Rectal smooth muscle tissue (tissue), 1 donor: ENCODE measurements around the gene ZNF107.

ENCODE experiments used
- H3K27ac ChIP-seq: one replicate; pipeline ENCODE4 v1.7.0; 2013; ENCODE audit warnings: low read depth, low read length, inconsistent platforms
- H3K27me3 ChIP-seq: one replicate; pipeline ENCODE4 v1.7.0; 2013; ENCODE audit warnings: low read length; ENCODE audit not compliant: control insufficient read depth, insufficient read depth
- H3K36me3 ChIP-seq: one replicate; pipeline ENCODE4 v1.7.0; 2013; ENCODE audit warnings: low read length; ENCODE audit not compliant: control insufficient read depth, insufficient read depth
- H3K4me1 ChIP-seq: one replicate; pipeline ENCODE4 v1.7.0; 2013; ENCODE audit warnings: low read length; ENCODE audit not compliant: control insufficient read depth, insufficient read depth
- H3K4me3 ChIP-seq: one replicate; pipeline ENCODE4 v1.7.0; 2013; ENCODE audit warnings: low read length
- H3K9ac ChIP-seq: one replicate; pipeline ENCODE4 v1.7.0; 2013; ENCODE audit warnings: low read length

Gene ZNF107

DNA sequence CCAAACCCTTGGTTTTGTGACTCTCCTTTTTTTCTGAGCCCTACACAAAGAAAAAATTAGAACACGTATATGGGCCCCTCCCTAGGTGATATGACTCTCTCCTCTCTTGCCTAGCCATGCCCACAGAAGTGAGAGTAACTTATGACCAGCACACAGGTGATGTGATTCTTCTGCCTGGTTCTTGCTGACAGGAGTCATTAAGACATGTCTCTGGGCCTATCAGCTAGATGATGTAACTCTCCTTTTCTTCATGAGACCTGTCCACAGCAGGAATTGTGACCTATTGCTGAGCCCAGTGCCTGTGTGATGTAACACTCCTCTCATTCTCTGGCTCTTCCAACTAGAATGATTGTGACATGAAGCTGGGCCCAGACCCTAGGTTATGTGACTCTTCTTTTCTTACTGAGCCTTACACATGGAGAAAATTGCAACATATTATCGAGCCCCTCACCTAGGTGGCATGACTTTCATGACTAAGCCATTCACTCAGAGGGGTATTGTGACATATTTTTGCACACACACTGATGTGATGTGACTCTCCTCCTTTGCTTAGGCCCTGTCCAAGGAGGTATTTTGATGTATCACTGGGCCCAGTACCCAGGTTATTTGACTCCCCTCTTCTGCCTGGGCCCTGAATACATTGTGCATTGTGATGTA is 31.4 kb upstream of the ZNF107 start:
- Histone ChIP-seq H3K4me1 (no peaks in the 10 kb centered on the region), H3K9ac (no peak overlapping the region), H3K27ac (no peak overlapping the region), H3K4me3 (no peak overlapping the region), H3K27me3 (no peaks in the 10 kb centered on the region), H3K36me3 (no peaks in the 10 kb centered on the region)

DNA sequence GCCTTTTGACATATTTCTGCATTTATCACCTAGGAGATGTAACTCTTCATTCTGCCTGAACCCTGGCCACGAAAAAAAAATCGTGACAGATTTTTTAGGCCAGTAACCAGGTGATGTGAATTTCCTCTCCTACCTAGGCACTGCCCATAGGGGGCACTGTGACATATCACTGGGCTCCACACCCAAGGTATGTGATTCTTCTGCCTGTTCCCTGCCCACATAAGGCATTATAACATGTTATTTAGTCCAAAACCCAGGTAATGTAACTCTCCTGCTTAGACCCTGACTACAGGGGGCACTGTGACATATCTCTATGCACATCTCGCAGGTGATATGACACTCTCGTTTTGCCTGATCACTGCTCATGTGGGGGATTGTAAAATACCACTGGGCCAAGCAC is 29.5 kb upstream of the ZNF107 start:
- Histone ChIP-seq H3K27ac (no peak overlapping the region), H3K9ac (no peak overlapping the region), H3K4me3 (no peak overlapping the region), H3K27me3 (no peaks in the 10 kb centered on the region), H3K4me1 (no peaks in the 10 kb centered on the region), H3K36me3 (no peaks in the 10 kb centered on the region)

DNA sequence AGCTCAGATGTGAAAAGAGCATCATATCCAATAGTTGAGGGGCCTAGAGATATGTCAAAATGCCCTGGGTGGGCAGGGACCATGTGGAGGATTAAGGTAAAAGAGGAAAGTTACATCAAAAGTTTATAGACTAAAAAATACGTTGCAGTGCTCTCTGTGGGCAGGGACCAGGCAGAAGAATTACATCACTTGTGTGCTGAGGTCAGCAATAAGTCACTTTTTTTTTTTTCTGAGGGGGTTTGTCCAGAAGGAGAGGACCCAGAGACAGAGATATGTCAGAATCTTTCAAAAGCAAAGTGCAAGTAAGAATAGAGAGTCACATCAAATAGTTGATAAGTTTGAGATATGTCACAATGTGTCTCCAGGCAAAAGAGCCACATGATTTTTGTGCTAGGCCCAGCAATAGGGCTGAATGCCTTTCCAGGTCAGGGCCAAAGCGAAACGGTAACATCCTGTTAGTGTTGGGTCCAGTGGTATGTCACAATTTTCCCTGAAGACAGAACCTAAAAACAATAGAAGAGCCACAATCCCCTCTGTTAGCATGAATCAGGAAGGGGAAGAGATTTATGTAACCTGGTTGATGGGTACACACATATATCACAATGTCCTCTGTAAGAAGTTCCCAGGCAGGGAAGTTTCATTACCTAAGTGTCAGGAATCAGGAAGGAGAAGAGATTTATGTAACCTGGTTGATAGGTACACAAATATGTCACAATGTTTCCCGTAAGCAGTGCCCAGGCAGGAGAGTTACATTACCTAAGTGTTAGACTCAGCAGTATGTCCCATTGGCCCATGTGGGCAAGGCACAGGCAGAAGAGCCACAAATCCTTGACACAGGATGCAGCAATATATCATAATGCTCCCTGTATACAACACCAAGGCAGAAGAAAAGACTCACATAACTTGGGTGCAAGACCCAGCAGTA is 28.1 kb upstream of the ZNF107 start:
- H3K36me3 ChIP-seq: no peaks in the 10 kb centered on the region
- H3K27ac ChIP-seq: no peak overlapping the region

DNA sequence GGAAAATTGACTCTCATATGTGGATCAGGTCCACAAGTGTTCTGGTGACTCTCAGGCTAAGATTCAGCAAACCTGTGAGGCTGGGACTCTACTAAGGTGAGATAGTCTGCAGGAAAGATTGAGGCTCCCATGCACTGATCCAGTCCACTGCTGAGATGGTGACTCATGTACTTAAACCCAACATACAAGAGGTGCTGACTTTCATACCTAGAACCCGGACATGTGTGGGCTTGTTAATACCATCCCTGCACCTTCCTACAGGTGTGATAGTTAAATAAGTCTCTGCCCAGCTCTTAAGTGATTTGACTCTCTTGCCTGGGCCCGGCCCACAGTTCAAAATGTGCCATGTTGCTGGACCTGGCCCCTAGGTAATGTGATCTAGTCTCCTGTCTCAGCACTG is 27.1 kb upstream of the ZNF107 start:
- H3K27ac ChIP-seq: no peak overlapping the region
- no peak overlapping the region for H3K4me3 ChIP-seq
- H3K27me3 ChIP-seq: no peaks in the 10 kb centered on the region
- no peak overlapping the region for H3K9ac ChIP-seq
- H3K4me1 ChIP-seq: no peaks in the 10 kb centered on the region
- H3K36me3 ChIP-seq: no peaks in the 10 kb centered on the region

More for the DNA sequence above, 28.1 kb upstream of the ZNF107 start:
- H3K4me1 ChIP-seq: no peaks in the 10 kb centered on the region
- no peak overlapping the region for H3K4me3 ChIP-seq
- H3K9ac ChIP-seq: no peak overlapping the region
- H3K27me3 ChIP-seq: no peaks in the 10 kb centered on the region

DNA sequence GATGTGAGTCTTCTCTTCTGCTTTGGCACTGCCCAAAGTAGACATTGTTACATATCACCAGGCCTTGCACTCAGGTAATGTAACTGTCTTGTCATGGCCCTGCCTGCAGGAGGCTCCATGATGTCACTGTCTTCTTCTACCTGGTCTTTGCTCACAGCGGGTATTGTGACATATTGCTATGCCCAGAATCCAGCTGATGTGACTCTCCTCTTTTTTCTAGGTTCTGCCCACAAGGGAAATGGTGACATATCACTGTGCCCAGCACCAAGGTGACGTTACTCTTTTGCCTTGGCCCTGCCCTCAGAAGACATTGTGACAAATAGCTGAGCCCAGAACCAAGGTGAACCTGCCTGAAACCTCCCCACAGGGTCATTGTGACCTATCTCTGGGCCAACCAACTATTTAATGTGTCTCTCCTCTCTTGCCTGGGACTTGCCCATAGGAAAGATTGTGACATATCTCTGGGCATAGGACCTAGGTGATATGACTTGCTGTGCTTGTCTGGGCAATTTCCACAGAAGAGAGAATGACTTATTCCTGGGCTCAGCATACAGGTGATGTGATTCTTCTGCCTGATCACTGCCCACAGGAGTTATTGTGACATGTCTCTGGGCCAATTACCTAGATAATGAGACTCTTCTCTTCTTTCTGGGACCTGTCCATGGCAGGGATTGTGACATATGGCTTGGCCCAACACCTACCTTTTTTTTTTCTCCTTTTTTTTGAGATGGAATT is 26.5 kb upstream of the ZNF107 start:
- Histone ChIP-seq H3K27ac (no peak overlapping the region), H3K27me3 (no peaks in the 10 kb centered on the region), H3K36me3 (no peaks in the 10 kb centered on the region), H3K9ac (no peak overlapping the region), H3K4me1 (no peaks in the 10 kb centered on the region), H3K4me3 (no peak overlapping the region)

DNA sequence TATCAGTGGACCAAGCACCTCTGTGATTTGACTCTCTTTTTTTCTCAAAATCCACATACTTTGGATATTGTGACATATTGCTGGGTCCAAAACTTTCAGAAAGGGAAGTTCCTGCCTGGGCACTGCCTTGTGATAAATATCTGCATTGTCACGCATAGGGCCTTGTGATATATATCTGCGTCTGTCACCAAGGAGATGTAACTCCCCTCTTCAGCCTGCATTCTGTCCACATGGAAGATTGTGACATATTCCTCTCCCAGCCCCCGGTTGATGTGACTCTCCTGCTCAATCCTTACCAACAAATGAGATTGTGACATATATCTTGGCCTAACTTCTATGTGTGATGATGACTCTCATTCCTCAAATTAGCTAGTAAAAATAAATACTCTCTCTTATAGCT is 25.4 kb upstream of the ZNF107 start:
- Histone ChIP-seq H3K9ac (no peak overlapping the region), H3K27ac (no peak overlapping the region), H3K36me3 (no peaks in the 10 kb centered on the region), H3K4me3 (no peak overlapping the region), H3K27me3 (no peaks in the 10 kb centered on the region), H3K4me1 (no peaks in the 10 kb centered on the region)

DNA sequence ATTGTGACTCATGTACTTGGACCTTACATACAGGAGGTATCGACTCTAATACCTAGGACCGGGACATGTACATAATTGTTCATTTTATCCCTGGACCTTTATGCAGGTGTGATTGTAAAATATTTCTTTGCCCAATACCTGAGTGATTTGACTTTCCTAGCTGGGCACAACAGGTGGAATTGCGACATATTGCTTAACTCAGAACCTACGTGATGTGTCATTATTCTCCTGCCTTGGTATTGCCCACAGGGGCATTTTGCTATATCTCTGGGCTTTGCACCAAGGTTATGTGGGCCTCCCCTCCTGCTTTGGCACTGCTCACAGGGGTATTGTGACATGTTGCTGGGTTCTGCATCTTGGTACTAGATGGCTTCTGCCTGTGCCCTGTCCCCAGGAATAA is 23.9 kb upstream of the ZNF107 start:
- Histone ChIP-seq H3K9ac (no peak overlapping the region), H3K27me3 (no peaks in the 10 kb centered on the region), H3K36me3 (no peaks in the 10 kb centered on the region), H3K27ac (no peak overlapping the region), H3K4me3 (no peak overlapping the region), H3K4me1 (no peaks in the 10 kb centered on the region)

DNA sequence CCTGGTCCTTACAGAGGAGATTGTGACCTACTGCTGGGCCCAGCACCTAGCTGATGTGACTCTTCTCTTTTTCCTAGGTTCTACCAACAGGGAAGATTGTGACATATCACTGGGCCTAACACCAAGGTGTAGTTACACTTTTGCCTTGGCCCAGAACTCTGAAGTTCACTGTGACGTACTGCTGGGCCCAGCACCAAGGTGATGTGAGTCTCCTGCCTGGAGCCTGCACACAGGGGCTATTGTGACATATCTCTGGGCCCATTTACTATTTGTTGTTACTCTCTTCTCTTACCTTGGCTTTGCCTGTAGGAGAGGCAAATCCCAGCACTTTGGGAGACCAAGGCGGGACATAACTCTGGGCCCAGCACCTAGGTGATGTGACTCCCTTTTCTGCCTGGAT is 23.1 kb upstream of the ZNF107 start:
- Histone ChIP-seq H3K36me3 (no peaks in the 10 kb centered on the region), H3K27me3 (no peaks in the 10 kb centered on the region), H3K4me1 (no peaks in the 10 kb centered on the region), H3K4me3 (no peak overlapping the region), H3K9ac (no peak overlapping the region), H3K27ac (no peak overlapping the region)

DNA sequence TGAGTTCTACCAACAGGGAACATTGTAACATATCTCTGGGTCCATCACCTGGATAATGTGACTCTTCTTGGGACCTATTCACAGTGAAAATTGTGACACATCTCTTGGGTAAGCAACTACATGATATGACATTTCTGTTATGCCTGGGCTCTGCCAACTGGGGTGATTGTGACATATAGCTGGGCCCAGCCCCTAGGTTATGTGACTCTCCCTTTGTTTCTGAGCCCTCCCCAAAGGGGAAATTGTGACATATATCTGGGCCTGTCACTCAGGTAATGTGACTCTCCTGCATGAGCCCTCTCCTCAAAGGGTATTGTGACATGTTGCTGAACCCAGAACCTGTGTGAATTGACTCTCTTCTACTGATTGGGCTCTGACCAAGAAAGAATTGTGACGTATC is 22.4 kb upstream of the ZNF107 start:
- H3K36me3 ChIP-seq: no peaks in the 10 kb centered on the region
- no peak overlapping the region for H3K4me3 ChIP-seq
- H3K27me3 ChIP-seq: no peaks in the 10 kb centered on the region
- no peak overlapping the region for H3K27ac ChIP-seq
- H3K4me1 ChIP-seq: no peaks in the 10 kb centered on the region
- H3K9ac ChIP-seq: no peak overlapping the region

DNA sequence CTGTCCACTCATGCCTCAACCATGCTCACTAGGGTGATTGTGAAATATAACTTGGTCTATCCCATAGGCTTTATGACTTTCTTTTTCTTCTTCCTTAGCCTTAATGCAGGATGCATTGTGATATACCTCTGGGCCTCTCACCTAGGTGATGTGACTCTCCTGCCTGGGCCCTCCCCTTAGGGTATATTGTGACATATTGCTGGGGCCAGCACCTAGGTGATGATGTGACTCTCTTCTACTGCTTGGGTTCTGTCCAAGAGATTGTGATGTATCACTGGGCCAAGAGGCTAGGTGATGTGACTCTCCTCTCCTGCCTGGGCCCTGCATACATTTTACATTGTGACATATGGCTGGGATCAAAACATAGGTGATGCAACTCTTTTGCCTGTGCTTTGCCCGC is 14.7 kb upstream of the ZNF107 start:
- no peaks in the 10 kb centered on the region for H3K4me1 ChIP-seq
- no peak overlapping the region for H3K27ac ChIP-seq
- H3K4me3 ChIP-seq: no peak overlapping the region
- peaks cover 3% of the 10 kb centered on the region for H3K27me3 ChIP-seq
- H3K9ac ChIP-seq: no peak overlapping the region
- H3K36me3 ChIP-seq: no peaks in the 10 kb centered on the region

DNA sequence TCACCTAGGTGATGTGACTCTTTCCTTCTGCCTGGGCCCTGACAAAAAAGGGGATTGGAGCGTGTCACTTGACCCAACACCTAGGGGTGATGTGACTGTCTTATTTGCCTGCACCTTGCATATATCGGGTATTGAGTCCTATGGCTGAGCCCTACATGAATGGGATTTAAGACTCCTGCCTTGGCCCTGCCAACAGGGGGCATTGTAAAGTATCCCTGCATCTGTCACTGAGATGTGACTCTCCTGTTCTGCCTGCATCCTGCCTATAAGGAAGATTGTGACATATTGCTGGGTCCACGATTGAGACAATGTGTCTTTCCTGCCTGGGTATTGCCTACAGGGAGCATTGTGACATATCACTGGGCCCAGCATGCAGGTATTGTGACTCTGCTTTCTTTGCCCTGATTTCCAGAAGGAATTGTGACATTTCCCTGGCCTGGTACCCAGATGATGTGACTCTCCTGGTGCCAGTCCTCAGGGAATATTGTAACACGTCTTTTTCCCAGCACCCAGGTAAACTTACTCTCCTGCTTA is 14.2 kb upstream of the ZNF107 start:
- no peak overlapping the region for H3K27ac ChIP-seq

DNA sequence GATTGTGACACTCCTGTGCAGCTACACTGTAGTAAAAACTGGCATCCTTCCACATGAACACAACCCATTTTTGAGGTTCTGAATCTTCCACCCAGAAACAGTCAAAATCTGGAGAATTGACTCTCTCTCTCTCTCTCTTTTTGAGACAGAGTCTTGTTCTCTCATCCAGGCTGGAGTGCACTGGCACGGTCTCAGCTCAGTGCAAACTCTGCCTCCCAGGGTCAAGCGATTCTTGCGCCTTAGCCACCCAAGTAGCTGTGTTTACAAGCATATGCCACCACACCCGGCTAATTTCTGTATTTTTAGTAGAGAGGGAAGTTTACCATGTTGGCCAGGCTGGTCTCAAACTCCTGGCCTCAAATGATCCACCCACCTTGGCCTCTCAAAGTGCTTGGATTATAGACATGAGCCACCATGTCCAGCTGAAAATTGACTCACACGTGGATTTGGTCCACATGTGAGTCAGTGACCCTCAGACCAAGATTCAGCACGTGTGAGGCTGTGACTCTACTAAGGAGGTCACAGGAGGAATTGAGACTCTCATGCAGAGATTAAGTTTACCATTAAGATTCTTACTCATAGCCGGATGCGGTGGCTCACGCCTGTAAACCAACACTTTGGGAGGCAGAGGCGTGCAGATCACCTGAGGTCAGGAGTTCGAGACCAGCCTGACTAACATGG is 12.1 kb upstream of the ZNF107 start:
- H3K9ac ChIP-seq: no peak overlapping the region
- H3K27ac ChIP-seq: no peak overlapping the region
- H3K36me3 ChIP-seq: no peaks in the 10 kb centered on the region
- no peaks in the 10 kb centered on the region for H3K4me1 ChIP-seq
- peaks cover 3% of the 10 kb centered on the region for H3K27me3 ChIP-seq
- H3K4me3 ChIP-seq: no peak overlapping the region

More for the DNA sequence above, 14.2 kb upstream of the ZNF107 start:
- peaks cover 3% of the 10 kb centered on the region for H3K27me3 ChIP-seq
- H3K9ac ChIP-seq: no peak overlapping the region
- H3K36me3 ChIP-seq: no peaks in the 10 kb centered on the region
- no peak overlapping the region for H3K4me3 ChIP-seq
- H3K4me1 ChIP-seq: no peaks in the 10 kb centered on the region
